ENCODE results near the gene DCAF15. TPM values are rescaled to one million over a fixed set of nuclear protein-coding genes. Genes with fewer than 3 reads are reported as not detected.

The DCAF15 gene
- total and polyA plus RNA-seq, 3 donors from 2014 or later: 79.3 to 151 (median 82.6) TPM

GRCh38 chr19:13946414-13946813 is 5.9 kb upstream of the DCAF15 start:
- H3K4me3 ChIP-seq: no peak overlapping the region
- no peak for DNase-seq
- intact Hi-C loops (cut with DNase I; ENCODE audit: low total_unique reads): no loop called here
- no peak overlapping the region for H3K27ac ChIP-seq
- no peaks in the 10 kb centered on the region for H3K4me1 ChIP-seq
- 89 to 94% methylated on average over 4 of the region's 4 CpGs for WGBS, 2 donors
- no peaks in the 10 kb centered on the region for H3K27me3 ChIP-seq
- H3K36me3 ChIP-seq (ENCODE audit: low read depth, missing control alignments): no peaks in the 10 kb centered on the region
- TF ChIP-seq, protein P1, sequence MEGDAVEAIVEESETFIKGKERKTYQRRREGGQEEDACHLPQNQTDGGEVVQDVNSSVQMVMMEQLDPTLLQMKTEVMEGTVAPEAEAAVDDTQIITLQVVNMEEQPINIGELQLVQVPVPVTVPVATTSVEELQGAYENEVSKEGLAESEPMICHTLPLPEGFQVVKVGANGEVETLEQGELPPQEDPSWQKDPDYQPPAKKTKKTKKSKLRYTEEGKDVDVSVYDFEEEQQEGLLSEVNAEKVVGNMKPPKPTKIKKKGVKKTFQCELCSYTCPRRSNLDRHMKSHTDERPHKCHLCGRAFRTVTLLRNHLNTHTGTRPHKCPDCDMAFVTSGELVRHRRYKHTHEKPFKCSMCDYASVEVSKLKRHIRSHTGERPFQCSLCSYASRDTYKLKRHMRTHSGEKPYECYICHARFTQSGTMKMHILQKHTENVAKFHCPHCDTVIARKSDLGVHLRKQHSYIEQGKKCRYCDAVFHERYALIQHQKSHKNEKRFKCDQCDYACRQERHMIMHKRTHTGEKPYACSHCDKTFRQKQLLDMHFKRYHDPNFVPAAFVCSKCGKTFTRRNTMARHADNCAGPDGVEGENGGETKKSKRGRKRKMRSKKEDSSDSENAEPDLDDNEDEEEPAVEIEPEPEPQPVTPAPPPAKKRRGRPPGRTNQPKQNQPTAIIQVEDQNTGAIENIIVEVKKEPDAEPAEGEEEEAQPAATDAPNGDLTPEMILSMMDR (IDR thresholded peaks at IDR 0.05): no peak
- no peak for TF ChIP-seq POLR2A (IDR thresholded peaks at IDR 0.05)
- H3K9me3 ChIP-seq: no peaks in the 10 kb centered on the region

GRCh38 chr19:13951043-13951442 is 1.3 kb upstream of the DCAF15 start:
- Histone ChIP-seq H3K9me3 (no peaks in the 10 kb centered on the region), H3K27me3 (no peaks in the 10 kb centered on the region), H3K36me3 (ENCODE audit: low read depth, missing control alignments) (no peaks in the 10 kb centered on the region), H3K27ac (no peak overlapping the region), H3K4me3 (no peak overlapping the region), H3K4me1 (peaks cover 11% of the 10 kb centered on the region)
- 81 to 92% methylated on average over 2 of the region's 2 CpGs for WGBS, 2 donors
- TF ChIP-seq, protein P1 (IDR thresholded peaks at IDR 0.05): no peak
- no peak for TF ChIP-seq POLR2A (IDR thresholded peaks at IDR 0.05)
- DNase-seq: no peak
- intact Hi-C loops (cut with DNase I; ENCODE audit: low total_unique reads): no loop called here

DNA sequence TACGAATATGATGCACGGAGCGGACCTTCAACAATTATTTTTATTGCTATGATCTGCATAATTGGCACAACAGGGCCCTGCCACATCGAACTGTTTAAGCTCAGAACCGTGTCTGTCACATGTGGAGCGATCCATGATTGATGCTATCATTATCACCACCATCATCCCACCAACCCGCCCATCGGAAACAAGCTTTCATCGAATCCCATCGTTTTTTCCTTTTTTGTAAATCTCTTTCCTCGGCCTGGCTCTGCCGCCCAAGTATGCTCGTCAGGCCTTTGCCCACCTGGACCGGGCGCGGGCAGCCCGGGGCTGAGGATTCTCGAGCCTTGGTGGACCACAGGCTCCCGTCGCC is 533 bp upstream of the DCAF15 start:
- no peak for DNase-seq
- TF ChIP-seq, protein P1 (IDR thresholded peaks at IDR 0.05): no peak
- no peak for TF ChIP-seq POLR2A (IDR thresholded peaks at IDR 0.05)
- peaks cover 11% of the 10 kb centered on the region for H3K4me1 ChIP-seq
- H3K4me3 ChIP-seq: peak overlapping the region; percentile 80 to 87
- no peaks in the 10 kb centered on the region for H3K36me3 ChIP-seq (ENCODE audit: low read depth, missing control alignments)
- 8 to 9% methylated on average over 19 to 20 of the region's 20 CpGs for WGBS, 2 donors
- no peaks in the 10 kb centered on the region for H3K9me3 ChIP-seq
- intact Hi-C loops (cut with DNase I; ENCODE audit: low total_unique reads): no loop called here
- H3K27me3 ChIP-seq: no peaks in the 10 kb centered on the region
- H3K27ac ChIP-seq: no peak overlapping the region

GRCh38 chr19:13952931-13953531 is 722 bp downstream of the DCAF15 start:
- H3K27me3 ChIP-seq: no peaks in the 10 kb centered on the region
- H3K36me3 ChIP-seq (ENCODE audit: low read depth, missing control alignments): no peaks in the 10 kb centered on the region
- intact Hi-C loops (cut with DNase I; ENCODE audit: low total_unique reads): no loop called here
- H3K27ac ChIP-seq: peak overlapping the region; percentile 79 to 85
- no peak for TF ChIP-seq POLR2A (IDR thresholded peaks at IDR 0.05)
- TF ChIP-seq, protein P1 (IDR thresholded peaks at IDR 0.05): no peak
- peak; percentile 74 for DNase-seq
- H3K4me3 ChIP-seq: peak overlapping the region; percentile 80 to 87
- no peaks in the 10 kb centered on the region for H3K9me3 ChIP-seq
- 0% methylated on average over 4 to 11 of the region's 13 CpGs for WGBS, 2 donors
- H3K4me1 ChIP-seq: peaks cover 12% of the 10 kb centered on the region

- no peaks in the 10 kb centered on the region for H3K36me3 ChIP-seq (ENCODE audit: low read depth, missing control alignments)
- no peak for DNase-seq
- intact Hi-C loops (cut with DNase I; ENCODE audit: low total_unique reads): no loop called here
Observed at GRCh38 chr19:13954185-13954584, 1.9 kb downstream of the DCAF15 start.

More at GRCh38 chr19:13954185-13954584, 1.9 kb downstream of the DCAF15 start:
- no peak overlapping the region for H3K27ac ChIP-seq
- 89 to 94% methylated on average over 5 to 15 of the region's 15 CpGs for WGBS, 2 donors
- H3K4me1 ChIP-seq: peaks cover 14% of the 10 kb centered on the region
- no peaks in the 10 kb centered on the region for H3K9me3 ChIP-seq
- H3K4me3 ChIP-seq: no peak overlapping the region
- H3K27me3 ChIP-seq: no peaks in the 10 kb centered on the region
- no peak for TF ChIP-seq POLR2A (IDR thresholded peaks at IDR 0.05)
- TF ChIP-seq, protein P1 (IDR thresholded peaks at IDR 0.05): no peak
